ENCODE measurements around the gene ANAPC15. TPM values are rescaled to one million over a fixed set of nuclear protein-coding genes. Genes with fewer than 3 reads are reported as not detected.

The ANAPC15 gene
- 76.2 to 90.1 TPM (median 88.6 TPM) in 5 replicates for total RNA-seq (2022; extraction: Qiagen RNA extraction)

DNA sequence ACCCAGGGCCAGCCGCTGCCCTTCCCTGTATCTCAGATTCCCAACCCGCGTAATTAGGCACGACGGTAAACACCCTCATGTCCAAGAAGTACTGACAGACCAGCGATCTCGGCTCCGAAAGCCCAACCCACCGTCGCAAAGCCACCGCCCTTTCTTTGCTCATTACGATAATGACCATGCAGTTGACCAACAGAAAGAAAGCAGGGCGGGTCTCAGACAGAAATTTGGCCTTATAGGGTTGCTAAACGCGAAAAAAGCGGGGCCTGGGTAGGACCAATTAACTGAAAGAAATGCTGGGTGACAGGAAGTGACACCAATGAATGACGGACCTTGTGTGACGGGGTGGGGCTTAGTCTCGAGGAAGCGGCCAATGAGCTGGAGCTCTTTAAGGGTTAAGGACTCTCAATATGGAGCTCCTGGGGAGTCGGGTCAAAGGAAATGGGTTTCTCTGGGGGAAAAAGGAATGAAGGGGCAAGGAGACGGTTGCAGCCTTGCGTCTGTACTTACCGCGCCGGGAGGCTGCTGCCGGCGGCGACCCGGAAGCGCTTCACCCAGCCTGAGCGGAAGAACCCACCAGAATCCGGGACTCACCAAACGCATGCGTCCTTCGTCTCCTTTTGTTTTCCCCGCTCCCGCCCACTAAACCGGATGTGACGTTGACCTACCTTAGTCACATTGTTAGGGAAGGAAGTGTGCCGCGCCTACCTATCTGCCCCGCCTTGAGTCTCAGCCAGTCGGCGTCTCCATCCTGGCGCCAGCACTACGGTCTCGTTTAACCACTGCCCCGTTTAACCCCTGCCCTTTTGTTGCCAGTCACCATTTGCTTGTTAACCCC lies at the start of gene ANAPC15:
TSS of gene ANAPC15 (minus strand) at position 553 of the 835 bp plus-strand sequence. CDS start 1,419 bp downstream, outside the sequence.

DNA sequence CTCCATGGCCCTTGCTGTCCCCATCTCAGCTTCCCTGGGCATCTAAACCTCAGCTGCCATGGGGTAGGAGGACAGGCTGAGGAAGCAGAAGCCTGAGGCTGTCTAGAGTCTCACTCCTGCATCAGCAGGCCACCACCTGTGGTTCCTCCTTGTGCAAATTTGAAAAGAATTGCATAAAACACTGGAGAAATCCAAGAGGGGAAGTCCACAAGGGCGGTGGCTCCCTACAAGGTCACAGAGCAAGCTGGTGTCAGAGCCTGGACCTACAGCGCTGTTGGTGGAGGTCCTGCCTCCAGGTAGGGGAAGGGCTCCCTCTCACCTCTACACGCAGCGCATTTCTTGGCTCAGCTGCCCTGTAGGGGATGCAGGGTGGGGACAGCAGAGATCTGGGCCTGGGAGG lies 23.0 kb upstream of the ANAPC15 start, which contains the start of gene FOLR3:
TSS of gene FOLR3 (plus strand) at position 253 of the 400 bp plus-strand sequence. CDS start 228 bp downstream, outside the sequence.

DNA sequence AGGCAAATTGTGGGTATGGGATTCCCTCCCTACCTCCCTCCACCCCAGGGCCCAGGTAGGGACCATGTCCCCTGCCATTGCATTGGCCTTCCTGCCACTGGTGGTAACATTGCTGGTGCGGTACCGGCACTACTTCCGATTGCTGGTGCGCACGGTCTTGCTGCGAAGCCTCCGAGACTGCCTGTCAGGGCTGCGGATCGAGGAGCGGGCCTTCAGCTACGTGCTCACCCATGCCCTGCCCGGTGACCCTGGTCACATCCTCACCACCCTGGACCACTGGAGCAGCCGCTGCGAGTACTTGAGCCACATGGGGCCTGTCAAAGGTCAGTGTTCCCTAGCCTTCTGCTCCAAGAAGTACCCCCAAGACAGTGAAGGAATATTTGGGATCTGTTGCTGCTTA lies 6.6 kb downstream of the ANAPC15 start, which contains the start of gene TOMT:
TSS of gene TOMT (plus strand) at position 37 of the 400 bp plus-strand sequence. CDS start at position 65, 28 bp downstream.

DNA sequence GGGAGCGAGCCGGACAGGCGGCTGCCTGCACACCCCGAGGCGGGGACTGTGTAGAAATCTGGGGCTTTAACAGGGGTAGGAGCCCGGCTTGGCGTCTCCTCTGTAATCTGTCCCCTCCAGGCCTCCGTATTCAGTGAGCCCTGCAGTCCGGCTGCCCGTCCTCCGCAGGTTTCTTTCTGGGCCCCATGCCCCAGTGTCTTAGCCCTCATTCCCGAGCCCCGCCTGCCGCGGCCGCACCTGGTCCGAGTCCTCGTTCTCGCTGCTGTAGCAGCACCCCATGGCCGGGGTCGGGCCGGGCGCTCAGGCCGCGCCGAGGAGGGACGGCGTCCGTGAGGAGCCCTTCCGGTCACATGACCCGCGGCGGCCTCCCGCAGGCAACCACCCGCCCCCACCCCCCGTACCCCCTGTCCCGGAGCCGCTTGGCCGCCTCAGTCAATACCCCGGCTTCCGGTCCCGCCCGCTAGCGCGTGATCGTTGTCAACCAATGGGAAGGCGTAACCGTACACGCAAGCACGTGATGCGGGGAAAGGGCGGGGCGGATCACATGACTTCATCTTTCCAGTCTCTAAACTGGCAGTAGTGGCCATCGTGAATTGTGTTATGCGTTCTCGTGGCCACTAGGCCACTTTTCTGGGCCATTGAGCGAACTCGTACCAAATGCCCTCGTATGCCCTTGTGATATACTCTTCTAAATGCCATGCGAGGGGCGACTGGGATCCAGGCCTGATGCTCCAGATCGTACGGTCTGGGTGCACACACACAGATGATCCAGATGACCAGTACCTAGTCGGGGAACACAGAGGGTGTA lies 9.3 kb downstream of the ANAPC15 start, which contains the start of gene LAMTOR1:
TSS of gene LAMTOR1 (minus strand) at position 352 of the 808 bp plus-strand sequence. CDS start at position 279, 73 bp downstream.

DNA sequence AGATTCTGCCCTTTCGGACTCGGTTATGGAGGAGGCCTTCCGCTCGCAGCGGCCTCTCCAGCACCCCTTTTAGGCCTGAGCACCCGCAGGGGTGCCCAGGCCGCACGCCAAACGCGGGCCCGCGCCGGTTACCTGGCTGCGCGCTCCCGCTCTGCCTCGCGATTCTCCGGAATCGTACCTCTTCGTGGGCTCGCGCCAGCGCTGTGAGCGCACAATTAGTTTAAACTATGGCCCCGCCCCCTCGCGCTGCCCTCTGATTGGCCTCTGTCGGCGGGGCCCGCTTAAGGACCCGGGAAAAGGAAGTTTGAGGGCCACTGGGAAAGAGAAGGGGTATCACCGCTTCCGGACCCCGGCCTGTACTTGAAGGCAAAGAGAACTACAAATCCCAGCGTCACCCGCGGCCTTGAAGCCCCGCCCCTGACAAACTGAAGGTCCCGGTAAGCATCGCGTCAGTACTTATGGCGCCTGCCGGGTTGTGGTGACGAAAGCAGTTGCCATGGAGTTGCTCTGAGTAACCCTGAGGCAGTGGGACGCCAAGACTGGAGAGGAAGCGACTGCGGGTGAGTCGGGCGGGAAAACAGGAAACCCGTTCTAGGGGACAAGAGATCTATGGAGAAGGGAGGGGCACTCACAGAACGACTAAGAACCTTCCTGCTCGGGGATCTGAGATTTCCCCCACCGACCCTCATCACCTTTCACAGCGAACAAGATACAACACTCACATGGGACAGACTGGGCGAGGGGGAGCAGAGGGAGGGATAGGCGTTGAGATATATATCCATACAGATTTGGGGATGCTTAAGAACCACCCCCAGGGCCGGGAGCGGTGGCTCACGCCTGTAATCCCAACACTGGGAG lies 31.9 kb downstream of the ANAPC15 start, which contains the start of the genes LRRC51 and NUMA1:
TSS of gene LRRC51 (plus strand) at position 525 of the 858 bp plus-strand sequence. CDS start 8,234 bp downstream, outside the sequence.
TSS of gene NUMA1 (minus strand) at position 217 of the 858 bp plus-strand sequence. CDS start 44,599 bp downstream, outside the sequence.

Other genes with a start within 250 kb of the ANAPC15 start
- gene DEFB131B, start 234.2 kb downstream of the ANAPC15 start, total RNA-seq (2022; extraction: Qiagen RNA extraction), result not detected in 5 replicates
- 3.1 to 3.6 TPM (median 3.2 TPM) in 5 replicates for gene XNDC1N, start 184.1 kb downstream of the ANAPC15 start, total RNA-seq (2022; extraction: Qiagen RNA extraction)
- gene RNF121, start 183.6 kb downstream of the ANAPC15 start, total RNA-seq (2022; extraction: Qiagen RNA extraction), result 42.4 to 45.8 TPM (median 45.4 TPM) in 5 replicates
- 2.2 to 2.9 TPM (median 2.8 TPM) in 5 replicates for gene IL18BP, start 113.8 kb downstream of the ANAPC15 start, total RNA-seq (2022; extraction: Qiagen RNA extraction)
- 58.7 to 69.7 TPM (median 62.4 TPM) in 5 replicates for gene NUMA1, start 32.2 kb downstream of the ANAPC15 start, total RNA-seq (2022; extraction: Qiagen RNA extraction)
- gene LRRC51, start 31.8 kb downstream of the ANAPC15 start, total RNA-seq (2022; extraction: Qiagen RNA extraction), result 6.9 to 8.7 TPM (median 7.7 TPM) in 5 replicates
- gene LAMTOR1, start 9.4 kb downstream of the ANAPC15 start, total RNA-seq (2022; extraction: Qiagen RNA extraction), result 124 to 159 TPM (median 142 TPM) in 5 replicates
- gene TOMT, start 6.8 kb downstream of the ANAPC15 start, total RNA-seq (2022; extraction: Qiagen RNA extraction), result not detected in 5 replicates
- 0.17 to 0.34 TPM (median 0.25 TPM) in 3 of 5 replicates, not detected in the others for gene FOLR3, start 23.0 kb upstream of the ANAPC15 start, total RNA-seq (2022; extraction: Qiagen RNA extraction)
- gene FOLR1, start 79.4 kb upstream of the ANAPC15 start, total RNA-seq (2022; extraction: Qiagen RNA extraction), result 0.06 to 0.21 TPM (median 0.09 TPM) in 5 replicates
- not detected in 5 replicates for gene FOLR2, start 104.1 kb upstream of the ANAPC15 start, total RNA-seq (2022; extraction: Qiagen RNA extraction)
- 52.9 to 78.0 TPM (median 63.8 TPM) in 5 replicates for gene INPPL1, start 112.1 kb upstream of the ANAPC15 start, total RNA-seq (2022; extraction: Qiagen RNA extraction)
- not detected in 5 replicates for gene PHOX2A, start 131.5 kb upstream of the ANAPC15 start, total RNA-seq (2022; extraction: Qiagen RNA extraction)